ENCODE data around the gene ELMO1.

- TF ChIP-seq CTCF (IDR thresholded peaks at IDR 0.05) (no peak), POLR2A (IDR thresholded peaks at IDR 0.05) (no peak)
Measured at GRCh38 chr7:37013771-37014170, 434.9 kb downstream of the ELMO1 start.

Data from ovary (tissue), 3 donors.